Mesodermal cell (in vitro differentiated cells): ENCODE data around the gene BTBD7. TPM values are rescaled to one million over a fixed set of nuclear protein-coding genes. Genes with fewer than 3 reads are reported as not detected.
"Not testable (repeated sequence)": the region's sequence is repeated elsewhere in the genome, so short reads cannot be mapped to it uniquely, and the experiment has no call there.

Experiments
- H3K27ac ChIP-seq: 2 replicates; pipeline ENCODE4 v1.7.0; 2013; ENCODE audit warnings: mild to moderate bottlenecking, low read depth, low read length, moderate library complexity; ENCODE audit not compliant: severe bottlenecking
- H3K36me3 ChIP-seq: 2 replicates; pipeline ENCODE4 v1.7.1; 2013; ENCODE audit warnings: mild to moderate bottlenecking, low read length, moderate library complexity; ENCODE audit not compliant: control insufficient read depth, insufficient read depth
- H3K4me1 ChIP-seq: one replicate; pipeline ENCODE4 v1.7.1; 2013; ENCODE audit warnings: mild to moderate bottlenecking, low read length; ENCODE audit not compliant: insufficient read depth, control insufficient read depth, poor library complexity, severe bottlenecking
- H3K4me3 ChIP-seq: 2 replicates; pipeline ENCODE4 v1.7.0; 2013; ENCODE audit warnings: low read length, control low read depth, mild to moderate bottlenecking; ENCODE audit not compliant: insufficient read depth, poor library complexity, severe bottlenecking; ENCODE audit errors: extremely low read depth
- H3K9me3 ChIP-seq: 2 replicates; pipeline ENCODE4 v1.7.1; 2013; ENCODE audit warnings: mild to moderate bottlenecking, low read length, moderate library complexity; ENCODE audit not compliant: control insufficient read depth
- WGBS, 2 experiments: methylation state at CpG; one replicate each; pipeline ENCODE4 v1.1.5; 2013; ENCODE audit warnings: missing lambda C conversion rate in 2 of 2; ENCODE audit not compliant: insufficient coverage in 2 of 2; 5-methylcytosine and 5-hydroxymethylcytosine counted together
- polyA plus RNA-seq, 2 experiments: library from polyadenylated mRNA; stranded (reverse); fragments of 50-300 nt; gene quantifications; one replicate each; pipeline ENCODE4 v1.2.3, GENCODE V29; 2013

Gene BTBD7, protein sequence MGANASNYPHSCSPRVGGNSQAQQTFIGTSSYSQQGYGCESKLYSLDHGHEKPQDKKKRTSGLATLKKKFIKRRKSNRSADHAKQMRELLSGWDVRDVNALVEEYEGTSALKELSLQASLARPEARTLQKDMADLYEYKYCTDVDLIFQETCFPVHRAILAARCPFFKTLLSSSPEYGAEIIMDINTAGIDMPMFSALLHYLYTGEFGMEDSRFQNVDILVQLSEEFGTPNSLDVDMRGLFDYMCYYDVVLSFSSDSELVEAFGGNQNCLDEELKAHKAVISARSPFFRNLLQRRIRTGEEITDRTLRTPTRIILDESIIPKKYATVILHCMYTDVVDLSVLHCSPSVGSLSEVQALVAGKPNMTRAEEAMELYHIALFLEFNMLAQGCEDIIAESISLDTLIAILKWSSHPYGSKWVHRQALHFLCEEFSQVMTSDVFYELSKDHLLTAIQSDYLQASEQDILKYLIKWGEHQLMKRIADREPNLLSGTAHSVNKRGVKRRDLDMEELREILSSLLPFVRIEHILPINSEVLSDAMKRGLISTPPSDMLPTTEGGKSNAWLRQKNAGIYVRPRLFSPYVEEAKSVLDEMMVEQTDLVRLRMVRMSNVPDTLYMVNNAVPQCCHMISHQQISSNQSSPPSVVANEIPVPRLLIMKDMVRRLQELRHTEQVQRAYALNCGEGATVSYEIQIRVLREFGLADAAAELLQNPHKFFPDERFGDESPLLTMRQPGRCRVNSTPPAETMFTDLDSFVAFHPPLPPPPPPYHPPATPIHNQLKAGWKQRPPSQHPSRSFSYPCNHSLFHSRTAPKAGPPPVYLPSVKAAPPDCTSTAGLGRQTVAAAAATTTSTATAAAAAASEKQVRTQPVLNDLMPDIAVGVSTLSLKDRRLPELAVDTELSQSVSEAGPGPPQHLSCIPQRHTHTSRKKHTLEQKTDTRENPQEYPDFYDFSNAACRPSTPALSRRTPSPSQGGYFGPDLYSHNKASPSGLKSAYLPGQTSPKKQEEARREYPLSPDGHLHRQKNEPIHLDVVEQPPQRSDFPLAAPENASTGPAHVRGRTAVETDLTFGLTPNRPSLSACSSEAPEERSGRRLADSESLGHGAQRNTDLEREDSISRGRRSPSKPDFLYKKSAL
- 19.1 TPM for polyA plus RNA-seq (2013, experiment 1 of 2)
- polyA plus RNA-seq (2013, experiment 2 of 2), result 19.3 TPM

- Histone ChIP-seq H3K4me3 (peak within 1 kb of the TSS; percentile 91), H3K4me1 (no peaks in the 10 kb centered on the region), H3K36me3 (peaks cover 4% of the 10 kb centered on the region), H3K9me3 (peaks cover 8% of the 10 kb centered on the region), H3K27ac (peak within 1 kb of the TSS; percentile 96)
- 0% methylated on average over 39 to 48 of the region's 74 CpGs for WGBS, 2 experiments
Measured at GRCh38 chr14:93332853-93333630, at the start of gene BTBD7. Gene BTBD7 (minus strand): TSS chr14:93333036. CDS start chr14:93296051, 36,985 bp downstream.

DNA sequence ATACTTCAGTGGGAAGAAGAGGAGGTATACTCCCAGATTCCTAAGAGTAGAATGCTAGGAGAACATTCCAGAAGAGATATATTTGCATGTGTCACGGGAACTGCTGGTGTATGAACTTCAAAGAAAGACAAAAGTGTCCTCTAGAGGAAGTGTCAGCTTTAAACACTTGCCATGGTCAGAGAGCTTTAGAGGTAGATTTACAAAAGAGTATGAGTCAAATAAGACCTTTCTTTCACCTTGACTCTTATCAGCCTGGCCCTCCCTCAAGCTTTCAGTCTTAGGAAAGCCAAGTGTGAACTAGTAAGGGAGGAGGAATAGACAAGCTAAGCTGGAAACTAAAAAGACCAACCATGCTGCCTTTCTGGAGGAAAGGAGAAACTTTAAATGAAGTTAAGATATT, 48.8 kb upstream of the BTBD7 start:
- Histone ChIP-seq H3K4me1 (no peaks in the 10 kb centered on the region), H3K27ac (no peak overlapping the region), H3K4me3 (no peak overlapping the region), H3K36me3 (no peaks in the 10 kb centered on the region), H3K9me3 (no peaks in the 10 kb centered on the region)
- 85 to 100% methylated on average over 1 of the region's 1 CpG for WGBS, 2 experiments

DNA sequence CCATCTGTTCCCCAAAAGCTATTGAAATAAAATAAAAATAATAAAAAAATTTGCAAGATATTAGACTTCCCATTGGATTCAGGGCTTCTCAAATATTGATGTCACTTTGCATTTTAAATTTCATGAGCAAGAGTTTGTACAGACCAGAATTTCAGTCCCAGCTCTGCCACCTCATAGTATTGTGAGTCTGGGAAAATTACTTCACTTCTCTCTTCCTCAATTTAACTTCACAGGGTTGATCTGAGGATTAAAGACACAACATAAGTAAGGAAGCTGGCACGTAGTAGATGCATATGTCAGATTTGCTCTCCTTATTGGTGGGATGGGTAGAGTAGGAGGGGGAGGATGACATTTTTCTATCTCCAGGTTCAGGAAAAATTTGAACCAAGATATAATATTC, 47.0 kb upstream of the BTBD7 start:
- no peaks in the 10 kb centered on the region for H3K9me3 ChIP-seq
- no peak overlapping the region for H3K4me3 ChIP-seq
- no peaks in the 10 kb centered on the region for H3K4me1 ChIP-seq
- no peak overlapping the region for H3K27ac ChIP-seq
- WGBS, 2 experiments, result no CpG with 5 or more reads among the region's 1 CpG
- no peaks in the 10 kb centered on the region for H3K36me3 ChIP-seq

DNA sequence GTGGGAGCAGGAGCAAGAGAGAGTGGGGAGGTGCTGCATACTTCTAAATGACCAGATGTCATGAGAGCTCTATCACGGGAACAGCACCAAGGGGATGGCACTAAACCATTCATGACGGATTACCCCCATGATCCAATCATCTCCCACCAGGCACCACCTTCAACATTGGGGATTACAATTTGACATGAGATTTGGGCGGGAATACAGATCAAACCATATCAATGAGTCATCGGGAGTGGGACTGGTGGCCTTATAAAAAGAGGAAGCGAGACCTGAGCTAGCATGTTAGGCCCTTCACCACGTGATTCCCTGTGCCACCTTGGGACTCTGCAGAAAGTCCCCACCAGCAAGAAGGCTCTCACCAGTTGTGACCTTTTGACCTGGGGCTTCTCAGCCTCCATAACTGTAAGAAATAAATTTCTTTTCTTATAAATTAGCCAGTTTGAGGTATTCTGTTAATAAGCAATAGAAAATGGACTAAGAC, 42.9 kb upstream of the BTBD7 start:
- no peaks in the 10 kb centered on the region for H3K36me3 ChIP-seq
- no peaks in the 10 kb centered on the region for H3K4me1 ChIP-seq
- 89 to 96% methylated on average over 4 to 6 of the region's 6 CpGs for WGBS, 2 experiments
- H3K27ac ChIP-seq, result no peak overlapping the region
- no peak overlapping the region for H3K4me3 ChIP-seq
- no peaks in the 10 kb centered on the region for H3K9me3 ChIP-seq

GRCh38 chr14:93369713-93370266, 37.0 kb upstream of the BTBD7 start:
- Histone ChIP-seq H3K36me3 (no peaks in the 10 kb centered on the region), H3K4me3 (no peak overlapping the region), H3K4me1 (no peaks in the 10 kb centered on the region), H3K27ac (no peak overlapping the region), H3K9me3 (no peaks in the 10 kb centered on the region)
- WGBS, 2 experiments, result 95 to 100% methylated on average over 1 to 3 of the region's 4 CpGs

- no peak overlapping the region for H3K27ac ChIP-seq
Measured at GRCh38 chr14:93368996-93369712, 36.3 kb upstream of the BTBD7 start.

DNA sequence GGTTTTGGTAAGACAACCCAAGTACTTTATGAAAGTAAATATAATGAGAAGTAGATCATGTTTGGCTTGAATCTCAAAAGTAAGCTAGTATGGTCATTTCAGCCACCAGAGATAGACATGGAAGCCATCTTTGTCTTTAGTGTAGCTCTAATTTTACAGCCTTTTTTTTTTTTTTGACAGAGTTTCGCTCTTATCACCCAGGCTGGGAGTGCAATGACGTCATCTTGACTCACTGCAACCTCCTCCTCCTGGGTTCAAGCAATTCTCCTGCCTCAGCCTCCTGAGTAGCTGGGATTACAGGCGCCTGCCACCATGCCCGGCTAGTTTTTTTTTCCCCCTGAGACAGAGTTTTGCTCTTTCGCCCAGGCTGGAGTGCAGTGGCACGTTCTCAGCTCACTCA, 22.0 kb upstream of the BTBD7 start:
- H3K4me1 ChIP-seq, H3K27ac ChIP-seq, H3K9me3 ChIP-seq: not testable (repeated sequence)

More at GRCh38 chr14:93368996-93369712, 36.3 kb upstream of the BTBD7 start:
- WGBS, 2 experiments, result 90 to 100% methylated on average over 3 of the region's 5 CpGs
- Histone ChIP-seq H3K9me3 (no peaks in the 10 kb centered on the region), H3K4me1 (no peaks in the 10 kb centered on the region), H3K36me3 (no peaks in the 10 kb centered on the region), H3K4me3 (no peak overlapping the region)

GRCh38 chr14:93348292-93348691, 15.5 kb upstream of the BTBD7 start:
- H3K36me3 ChIP-seq, result no peaks in the 10 kb centered on the region
- H3K4me3 ChIP-seq, result no peak overlapping the region
- H3K4me1 ChIP-seq, result peaks cover 3% of the 10 kb centered on the region
- H3K27ac ChIP-seq, result no peak overlapping the region
- WGBS, 2 experiments, result 96 to 98% methylated on average over 4 of the region's 5 CpGs
- peaks cover 9% of the 10 kb centered on the region for H3K9me3 ChIP-seq

More for the DNA sequence above, 22.0 kb upstream of the BTBD7 start:
- H3K4me3 ChIP-seq, H3K36me3 ChIP-seq: not testable (repeated sequence)
- WGBS, 2 experiments, result 78 to 89% methylated on average over 6 of the region's 6 CpGs

DNA sequence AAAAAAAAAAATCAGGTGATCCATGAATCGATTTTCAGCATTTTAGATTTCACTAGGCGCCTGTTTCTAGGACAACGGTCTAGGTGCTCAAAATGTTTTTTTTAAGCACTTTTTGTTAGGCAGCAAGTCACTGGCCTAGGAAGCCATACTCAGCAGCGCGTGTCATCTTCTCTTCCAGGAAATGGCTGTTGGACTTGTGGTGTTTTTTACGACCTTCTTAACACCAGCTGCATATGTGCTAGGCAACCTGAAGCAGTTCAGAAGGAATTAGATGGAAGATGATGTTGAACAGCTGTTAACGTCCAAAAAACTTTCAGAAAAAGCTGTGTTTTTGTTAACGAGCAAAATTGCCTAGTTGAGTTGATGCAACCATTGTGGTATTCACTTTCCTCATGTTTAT, 15.0 kb upstream of the BTBD7 start:
- Histone ChIP-seq H3K9me3 (peaks cover 9% of the 10 kb centered on the region), H3K4me3 (no peak overlapping the region)
- WGBS, 2 experiments, result 87 to 92% methylated on average over 7 to 8 of the region's 8 CpGs

More for the DNA sequence above, 15.0 kb upstream of the BTBD7 start:
- H3K27ac ChIP-seq, result no peak overlapping the region
- no peaks in the 10 kb centered on the region for H3K36me3 ChIP-seq
- H3K4me1 ChIP-seq, result peaks cover 3% of the 10 kb centered on the region
